ENCODE results near the gene SLC38A10. TPM values are rescaled to one million over a fixed set of nuclear protein-coding genes. Genes with fewer than 3 reads are reported as not detected.

Gene SLC38A10
- total RNA-seq, 1 donor from 2014 or later: 100 TPM

- Histone ChIP-seq H3K36me3 (ENCODE audit: control insufficient read depth, insufficient read depth, low read length) (no peaks in the 10 kb centered on the region), H3K27me3 (ENCODE audit: control insufficient read depth, insufficient read depth, low read length) (no peaks in the 10 kb centered on the region), H3K4me3 (ENCODE audit: low read depth, low read length) (no peak overlapping the region)
- no peak for TF ChIP-seq CTCF (IDR thresholded peaks at IDR 0.05; ENCODE audit: insufficient read depth, low read length, poor library complexity, severe bottlenecking)
- DNase-seq (ENCODE audit: low read depth): no peak
These were observed 84.6 kb downstream of the SLC38A10 start for GRCh38 chr17:81210466-81210865.

DNA sequence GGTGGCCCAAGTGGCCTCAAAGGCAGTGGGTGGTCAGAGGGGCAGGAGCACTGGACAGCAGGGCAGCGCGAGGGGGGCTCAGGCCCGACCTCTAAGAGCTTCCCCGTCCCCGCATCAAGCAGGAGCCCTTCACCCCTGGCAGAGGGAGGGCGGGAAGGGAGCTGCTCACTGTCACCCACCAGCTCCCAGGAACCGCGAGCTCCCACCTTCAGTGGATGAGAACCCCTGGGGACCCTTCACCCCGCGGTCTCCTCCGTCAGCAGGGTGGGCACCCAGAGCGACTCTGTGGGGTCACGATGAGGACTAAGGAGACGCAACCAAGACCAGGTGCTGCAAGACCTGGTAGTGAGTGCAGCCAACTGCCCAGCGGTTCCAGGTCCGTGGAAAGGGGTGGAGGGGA is 86.0 kb downstream of the SLC38A10 start:
- Histone ChIP-seq H3K27me3 (ENCODE audit: control insufficient read depth, insufficient read depth, low read length) (no peaks in the 10 kb centered on the region), H3K36me3 (ENCODE audit: control insufficient read depth, insufficient read depth, low read length) (no peaks in the 10 kb centered on the region), H3K4me3 (ENCODE audit: low read depth, low read length) (no peak overlapping the region)
- DNase-seq (ENCODE audit: low read depth): no peak
- TF ChIP-seq CTCF (IDR thresholded peaks at IDR 0.05; ENCODE audit: insufficient read depth, low read length, poor library complexity, severe bottlenecking): no peak

GRCh38 chr17:81208651-81209050 is 86.5 kb downstream of the SLC38A10 start:
- DNase-seq (ENCODE audit: low read depth): no peak
- Histone ChIP-seq H3K4me3 (ENCODE audit: low read depth, low read length) (no peak overlapping the region), H3K36me3 (ENCODE audit: control insufficient read depth, insufficient read depth, low read length) (no peaks in the 10 kb centered on the region), H3K27me3 (ENCODE audit: control insufficient read depth, insufficient read depth, low read length) (no peaks in the 10 kb centered on the region)
- TF ChIP-seq CTCF (IDR thresholded peaks at IDR 0.05; ENCODE audit: insufficient read depth, low read length, poor library complexity, severe bottlenecking): no peak

DNA sequence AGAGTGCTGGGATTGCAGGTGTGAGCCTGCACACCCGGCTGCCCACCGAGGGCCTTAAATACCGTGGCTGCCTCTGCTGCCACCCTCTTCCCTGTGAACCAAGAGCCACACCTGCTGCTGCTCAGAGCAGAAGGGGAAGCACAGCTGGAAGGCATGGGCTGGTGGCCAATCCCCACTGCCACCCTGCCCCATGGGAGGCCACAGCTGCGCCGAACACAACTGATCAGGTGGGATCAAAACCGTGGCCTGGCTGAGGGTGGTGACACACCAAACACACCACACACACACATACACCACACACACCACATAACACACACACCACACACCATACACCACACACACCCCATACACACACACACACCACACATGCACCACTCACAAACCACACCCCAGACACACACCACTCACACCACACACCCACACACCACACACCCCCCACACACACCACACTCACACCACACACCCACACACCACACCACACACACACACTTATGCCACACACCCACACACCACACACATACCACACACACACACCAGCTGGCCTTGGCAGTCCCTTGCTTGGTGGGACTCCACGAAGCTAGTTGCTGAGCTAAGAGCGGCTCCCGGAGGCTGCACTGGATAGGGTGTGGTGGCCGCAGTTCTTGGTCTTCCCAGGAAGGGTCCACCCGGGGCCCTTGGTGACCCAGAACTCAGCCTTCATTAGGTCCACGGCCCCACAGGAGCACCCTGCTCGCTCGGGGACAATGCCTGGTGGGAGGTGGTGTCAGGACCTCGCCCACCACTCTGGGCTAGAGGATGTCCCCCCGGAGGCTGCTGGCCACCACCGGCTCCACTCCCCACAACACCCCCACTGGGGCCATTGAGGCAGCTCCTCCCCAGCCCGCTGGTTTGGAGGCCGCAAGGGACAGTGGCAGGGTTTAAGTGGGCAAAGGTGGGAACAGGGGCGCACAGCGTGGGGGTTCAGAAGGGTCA is 87.2 kb downstream of the SLC38A10 start:
- Histone ChIP-seq H3K4me3 (ENCODE audit: low read depth, low read length) (no peak overlapping the region), H3K36me3 (ENCODE audit: control insufficient read depth, insufficient read depth, low read length) (no peaks in the 10 kb centered on the region)
- no peak for DNase-seq (ENCODE audit: low read depth)

DNA sequence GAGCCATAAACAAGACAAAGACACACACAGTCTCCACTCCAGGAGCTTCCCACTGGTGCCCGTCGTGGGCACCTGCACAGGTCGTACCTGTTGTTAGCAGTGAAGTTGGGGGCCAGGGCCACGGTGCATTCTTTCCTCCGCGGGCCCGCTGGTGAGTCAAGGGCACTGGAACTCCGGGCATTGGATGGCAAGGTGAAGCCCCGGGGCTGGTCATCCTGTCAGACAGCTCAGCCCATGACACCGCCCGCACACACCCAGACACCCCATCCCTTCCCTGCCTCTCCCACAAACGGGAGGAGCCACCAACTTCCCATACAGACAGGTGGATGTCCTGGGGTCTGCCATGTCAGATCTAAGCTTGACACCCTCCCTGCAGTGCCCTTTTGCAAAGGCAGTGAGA is 88.5 kb downstream of the SLC38A10 start:
- DNase-seq (ENCODE audit: low read depth): no peak
- TF ChIP-seq CTCF (IDR thresholded peaks at IDR 0.05; ENCODE audit: insufficient read depth, low read length, poor library complexity, severe bottlenecking): no peak
- Histone ChIP-seq H3K36me3 (ENCODE audit: control insufficient read depth, insufficient read depth, low read length) (no peaks in the 10 kb centered on the region), H3K27me3 (ENCODE audit: control insufficient read depth, insufficient read depth, low read length) (no peaks in the 10 kb centered on the region), H3K4me3 (ENCODE audit: low read depth, low read length) (no peak overlapping the region)

More for the DNA sequence above, 87.2 kb downstream of the SLC38A10 start:
- TF ChIP-seq CTCF (IDR thresholded peaks at IDR 0.05; ENCODE audit: insufficient read depth, low read length, poor library complexity, severe bottlenecking): no peak
- H3K27me3 ChIP-seq (ENCODE audit: control insufficient read depth, insufficient read depth, low read length): no peaks in the 10 kb centered on the region
